ENCODE measurements around the gene SARS2. TPM values are rescaled to one million over a fixed set of nuclear protein-coding genes. Genes with fewer than 3 reads are reported as not detected.

Gene SARS2
- total RNA-seq, 1 experiment from 2014 or later: 24.0 TPM

DNA sequence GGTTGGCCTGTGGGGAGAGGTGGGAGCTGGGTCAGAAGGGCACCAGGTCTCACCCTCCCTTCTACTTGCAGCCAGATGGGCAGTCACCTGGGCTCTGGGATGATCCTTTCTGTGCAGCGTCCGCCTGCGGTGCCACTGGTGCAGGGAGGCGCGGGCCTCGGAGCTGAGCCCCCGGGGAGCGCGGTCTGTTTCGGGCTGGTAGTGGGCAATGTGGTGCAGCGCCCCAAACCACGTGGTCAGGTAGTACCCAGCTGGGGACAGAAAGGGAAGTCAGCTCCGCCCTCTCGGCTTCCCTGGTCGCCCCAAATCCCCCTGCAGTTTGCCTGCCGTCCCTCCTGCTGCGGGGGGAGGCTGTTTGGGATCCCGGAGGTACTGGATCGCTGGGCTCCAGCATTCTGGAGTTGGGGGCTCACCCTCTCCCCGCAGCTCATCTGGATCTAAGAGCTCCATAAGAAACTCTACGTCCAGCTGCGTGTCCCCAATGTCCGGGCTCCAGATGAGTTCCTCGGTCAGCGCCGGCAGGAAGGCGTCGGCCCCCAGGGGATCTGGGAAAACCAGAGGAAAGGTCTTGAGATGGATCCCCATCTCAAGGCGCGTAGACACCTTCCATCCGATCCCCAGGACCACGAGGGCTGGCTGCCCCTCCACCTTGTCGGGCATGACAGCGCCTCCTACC, 61.3 kb downstream of the SARS2 start:
- DNase-seq (ENCODE audit: extremely low read depth, low read depth): no peak

DNA sequence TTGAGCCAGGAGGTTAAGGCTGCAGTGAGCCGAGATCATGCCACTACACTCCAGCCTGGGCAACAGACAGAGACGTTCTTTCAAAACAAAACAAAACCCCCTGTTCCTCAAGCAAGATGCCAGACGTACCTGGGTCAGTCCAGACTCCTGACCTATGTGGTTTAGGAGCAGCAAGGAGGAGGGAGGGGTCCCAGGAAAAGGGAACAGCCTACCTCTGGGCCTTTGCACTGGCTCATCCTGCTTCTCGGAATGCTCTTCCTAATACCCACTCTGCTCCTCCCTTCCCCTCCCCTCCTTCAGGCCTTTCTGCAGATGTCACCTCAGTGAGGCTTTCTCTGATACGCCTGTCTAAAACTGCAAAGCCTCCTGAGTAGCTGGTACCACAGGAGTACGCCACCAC, 62.0 kb downstream of the SARS2 start:
- DNase-seq (ENCODE audit: extremely low read depth, low read depth): no peak

DNA sequence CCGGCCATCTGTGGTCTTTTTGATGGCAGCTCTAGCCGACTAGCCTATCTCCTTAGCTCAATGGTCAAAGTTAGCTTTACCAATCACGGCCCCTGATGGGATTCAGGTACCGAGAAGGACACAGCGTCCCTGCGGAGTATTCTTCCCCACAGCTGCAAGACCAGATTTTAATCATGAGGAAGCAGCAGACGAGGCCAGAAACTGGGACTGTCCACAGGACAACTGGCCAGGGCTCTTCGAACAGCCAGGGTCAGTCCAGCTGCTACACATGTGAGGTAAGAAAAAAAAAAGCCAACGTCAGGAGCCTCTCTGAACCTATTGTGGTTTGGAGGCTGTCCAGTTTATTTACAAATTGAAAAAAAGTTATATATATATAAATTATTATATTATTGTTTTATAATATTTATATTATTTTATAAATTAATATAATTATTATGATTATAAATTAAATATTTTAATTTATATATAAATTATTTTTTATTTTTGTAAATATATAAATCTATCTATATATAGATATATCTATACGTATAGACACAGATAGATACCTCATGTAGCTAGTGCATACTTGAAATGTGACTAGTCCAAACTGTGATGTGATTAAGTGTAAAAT, 63.3 kb downstream of the SARS2 start:
- no peak for DNase-seq (ENCODE audit: extremely low read depth, low read depth)

Other genes with a start within 250 kb of the SARS2 start
- 0.15 and 0.92 TPM in 2 replicates for gene CAPN12, start 186.3 kb downstream of the SARS2 start, total RNA-seq (2014; rRNA removed; shearing (Covaris generic))
- gene LGALS7, start 157.2 kb downstream of the SARS2 start, total RNA-seq (2014; rRNA removed; shearing (Covaris generic)): not detected in 2 replicates
- not detected in 2 replicates for gene LGALS7B, start 141.6 kb downstream of the SARS2 start, total RNA-seq (2014; rRNA removed; shearing (Covaris generic))
- gene LGALS4, start 117.8 kb downstream of the SARS2 start, total RNA-seq (2014; rRNA removed; shearing (Covaris generic)): not detected in 2 replicates
- 63.2 and 80.0 TPM in 2 replicates for gene ECH1, start 99.0 kb downstream of the SARS2 start, total RNA-seq (2014; rRNA removed; shearing (Covaris generic))
- gene HNRNPL, start 80.8 kb downstream of the SARS2 start, total RNA-seq (2014; rRNA removed; shearing (Covaris generic)): 236 and 238 TPM in 2 replicates
- gene RINL, start 52.5 kb downstream of the SARS2 start, total RNA-seq (2014; rRNA removed; shearing (Covaris generic)): 4.2 and 4.8 TPM in 2 replicates
- 23.3 and 33.0 TPM in 2 replicates for gene SIRT2, start 31.1 kb downstream of the SARS2 start, total RNA-seq (2014; rRNA removed; shearing (Covaris generic))
- 17.0 and 19.1 TPM in 2 replicates for gene NFKBIB, start 30.8 kb downstream of the SARS2 start, total RNA-seq (2014; rRNA removed; shearing (Covaris generic))
- 0.20 TPM in 1 of 2 replicates, not detected in the other for gene CCER2, start 18.6 kb downstream of the SARS2 start, total RNA-seq (2014; rRNA removed; shearing (Covaris generic))
- 43.6 and 61.2 TPM in 2 replicates for gene MRPS12, start 181 bp upstream of the SARS2 start, total RNA-seq (2014; rRNA removed; shearing (Covaris generic))
- gene FBXO17, start 45.0 kb upstream of the SARS2 start, total RNA-seq (2014; rRNA removed; shearing (Covaris generic)): 7.9 and 11.1 TPM in 2 replicates
- gene FBXO27, start 101.8 kb upstream of the SARS2 start, total RNA-seq (2014; rRNA removed; shearing (Covaris generic)): 0.52 and 0.59 TPM in 2 replicates
- gene ACP7, start 153.6 kb upstream of the SARS2 start, total RNA-seq (2014; rRNA removed; shearing (Covaris generic)): 0.12 and 0.32 TPM in 2 replicates
- 4.4 and 7.2 TPM in 2 replicates for gene PAK4, start 195.0 kb upstream of the SARS2 start, total RNA-seq (2014; rRNA removed; shearing (Covaris generic))